Vagina (tissue), 2 donors: Measurements from ENCODE around the gene NMNAT3. TPM values are rescaled to one million over a fixed set of nuclear protein-coding genes. Genes with fewer than 3 reads are reported as not detected.

Experiments
- DNase-seq, 2 donors: peaks; one replicate each; pipeline ENCODE4 v3.0.0-alpha.2; 2017; ENCODE audit errors: extremely low spot score in 2 of 2
- H3K27ac ChIP-seq: fragments of 200-600 bp; sonication (generic); one replicate; pipeline ENCODE4 v1.5.1; 2019
- H3K27me3 ChIP-seq: fragments of 200-600 bp; sonication (generic); one replicate; pipeline ENCODE4 v1.5.1; 2019
- H3K36me3 ChIP-seq, 2 donors: fragments of 200-600 bp; sonication (generic); one replicate each; pipeline ENCODE4 v1.5.1; 2017 to 2019
- H3K4me1 ChIP-seq: fragments of 200-600 bp; sonication (generic); one replicate; pipeline ENCODE4 v1.5.1; 2019
- H3K4me3 ChIP-seq, 2 donors: fragments of 200-600 bp; sonication (generic); 1 replicate in 1 of 2; 2 replicates in 1 of 2; pipeline ENCODE4 v1.5.1; 2016 to 2019
- H3K9me3 ChIP-seq: fragments of 200-600 bp; sonication (generic); one replicate; pipeline ENCODE4 v1.5.1; 2019
- CTCF ChIP-seq, 3 experiments: fragments of 450-650 bp in 2 of 3; fragments of 200-600 bp in 1 of 3; sonication (generic) in 1 of 3; IDR thresholded peaks; one replicate each; pipeline ENCODE4 v1.5.1; 2017 to 2019; ENCODE audit warnings: antibody characterized with exemption in 3 of 3, mild to moderate bottlenecking in 2 of 3, moderate library complexity in 2 of 3
- POLR2A ChIP-seq, 2 donors: fragments of 450-650 bp; IDR thresholded peaks; one replicate each; pipeline ENCODE4 v1.6.1; 2017; ENCODE audit warnings: antibody characterized with exemption in 2 of 2, mild to moderate bottlenecking in 2 of 2, moderate library complexity in 2 of 2
- POLR2AphosphoS5 ChIP-seq, 2 donors: sonication (generic); formaldehyde crosslinking; IDR thresholded peaks; one replicate each; pipeline ENCODE4 v1.9.0; 2017; ENCODE audit warnings: antibody characterized with exemption in 2 of 2, mild to moderate bottlenecking in 2 of 2, low read depth in 1 of 2; ENCODE audit not compliant: insufficient read depth in 1 of 2
- intact Hi-C: fragments of 100-400 bp; cut with DNase I; formaldehyde crosslinking; loops from one replicate; pipeline ENCODE4 v1.15.1; 2023
- total RNA-seq: library from RNA; depleted of rRNA; stranded (reverse); fragments of >200 nt; gene quantifications from one replicate; pipeline ENCODE4 v1.2.3, GENCODE V29; 2016

The NMNAT3 gene
- total RNA-seq, 1 donor from 2014 or later, result 17.4 TPM

GRCh38 chr3:139524841-139525636, 152.7 kb downstream of the NMNAT3 start:
- peak in 1 of 2 donors; percentile 69 for DNase-seq
- Histone ChIP-seq H3K4me3 (no peak overlapping the region), H3K36me3 (no peaks in the 10 kb centered on the region), H3K27me3 (no peaks in the 10 kb centered on the region), H3K27ac (no peak overlapping the region), H3K9me3 (no peaks in the 10 kb centered on the region), H3K4me1 (no peaks in the 10 kb centered on the region)
- TF ChIP-seq POLR2AphosphoS5 (IDR thresholded peaks at IDR 0.05; ENCODE audit: insufficient read depth in 1 of 2, low read depth in 1 of 2), result no peak
- no peak for TF ChIP-seq CTCF (IDR thresholded peaks at IDR 0.05)
- TF ChIP-seq POLR2A (IDR thresholded peaks at IDR 0.05), result no peak
- intact Hi-C loops, result no loop called here

GRCh38 chr3:139523718-139524117, 154.1 kb downstream of the NMNAT3 start:
- DNase-seq, result no peak

GRCh38 chr3:139523166-139523565, 154.6 kb downstream of the NMNAT3 start:
- intact Hi-C loops, result no loop called here

More at GRCh38 chr3:139523718-139524117, 154.1 kb downstream of the NMNAT3 start:
- Histone ChIP-seq H3K27ac (no peak overlapping the region), H3K4me3 (no peak overlapping the region), H3K27me3 (no peaks in the 10 kb centered on the region), H3K9me3 (no peaks in the 10 kb centered on the region), H3K36me3 (no peaks in the 10 kb centered on the region), H3K4me1 (no peaks in the 10 kb centered on the region)
- intact Hi-C loops, result no loop called here
- no peak for TF ChIP-seq POLR2A (IDR thresholded peaks at IDR 0.05)

GRCh38 chr3:139522421-139522820, 155.4 kb downstream of the NMNAT3 start:
- Histone ChIP-seq H3K4me1 (no peaks in the 10 kb centered on the region), H3K36me3 (no peaks in the 10 kb centered on the region), H3K4me3 (no peak overlapping the region), H3K27me3 (no peaks in the 10 kb centered on the region), H3K9me3 (no peaks in the 10 kb centered on the region), H3K27ac (no peak overlapping the region)
- intact Hi-C loops, result no loop called here
- TF ChIP-seq POLR2A (IDR thresholded peaks at IDR 0.05) (no peak), CTCF (IDR thresholded peaks at IDR 0.05) (no peak), POLR2AphosphoS5 (IDR thresholded peaks at IDR 0.05; ENCODE audit: insufficient read depth in 1 of 2, low read depth in 1 of 2) (no peak)
- peak in 1 of 2 donors; percentile 64 for DNase-seq

More at GRCh38 chr3:139523166-139523565, 154.6 kb downstream of the NMNAT3 start:
- no peak overlapping the region for H3K27ac ChIP-seq
- DNase-seq, result peak in 1 of 2 donors; percentile 64
- TF ChIP-seq POLR2AphosphoS5 (IDR thresholded peaks at IDR 0.05; ENCODE audit: insufficient read depth in 1 of 2, low read depth in 1 of 2) (no peak), POLR2A (IDR thresholded peaks at IDR 0.05) (no peak), CTCF (IDR thresholded peaks at IDR 0.05) (no peak)
- no peaks in the 10 kb centered on the region for H3K27me3 ChIP-seq
- no peaks in the 10 kb centered on the region for H3K4me1 ChIP-seq
- no peaks in the 10 kb centered on the region for H3K9me3 ChIP-seq
- no peak overlapping the region for H3K4me3 ChIP-seq
- no peaks in the 10 kb centered on the region for H3K36me3 ChIP-seq

GRCh38 chr3:139521816-139522215, 156.0 kb downstream of the NMNAT3 start:
- peak in 1 of 2 donors; percentile 6 for DNase-seq
- H3K36me3 ChIP-seq, result no peaks in the 10 kb centered on the region
- no peak overlapping the region for H3K27ac ChIP-seq
- H3K4me3 ChIP-seq, result no peak overlapping the region
- H3K4me1 ChIP-seq, result no peaks in the 10 kb centered on the region
- no peak for TF ChIP-seq POLR2A (IDR thresholded peaks at IDR 0.05)
- TF ChIP-seq POLR2AphosphoS5 (IDR thresholded peaks at IDR 0.05; ENCODE audit: insufficient read depth in 1 of 2, low read depth in 1 of 2), result no peak
- TF ChIP-seq CTCF (IDR thresholded peaks at IDR 0.05), result no peak
- H3K27me3 ChIP-seq, result no peaks in the 10 kb centered on the region
- intact Hi-C loops, result no loop called here
- H3K9me3 ChIP-seq, result no peaks in the 10 kb centered on the region
